Fibroblast of pulmonary artery (primary cell): ENCODE results near the gene GLI1.
"Not testable (repeated sequence)": the region's sequence is repeated elsewhere in the genome, so short reads cannot be mapped to it uniquely, and the experiment has no call there.

Experiments
- DNase-seq: peaks from one replicate; pipeline ENCODE4 v3.0.0-alpha.2; 2010; ENCODE audit warnings: low read depth
- H3K4me3 ChIP-seq: replicated peaks from 2 replicates; pipeline ENCODE4 v1.5.1; 2011; ENCODE audit warnings: low read depth, mild to moderate bottlenecking, control low read depth, low read length, moderate library complexity
- TF ChIP-seq, protein P1 (sequence below): IDR thresholded peaks from 2 replicates; pipeline ENCODE4 v1.5.1; 2011; ENCODE audit warnings: mild to moderate bottlenecking, control low read depth, low read length, inconsistent platforms; ENCODE audit errors: missing control alignments

GLI1 gene

DNA sequence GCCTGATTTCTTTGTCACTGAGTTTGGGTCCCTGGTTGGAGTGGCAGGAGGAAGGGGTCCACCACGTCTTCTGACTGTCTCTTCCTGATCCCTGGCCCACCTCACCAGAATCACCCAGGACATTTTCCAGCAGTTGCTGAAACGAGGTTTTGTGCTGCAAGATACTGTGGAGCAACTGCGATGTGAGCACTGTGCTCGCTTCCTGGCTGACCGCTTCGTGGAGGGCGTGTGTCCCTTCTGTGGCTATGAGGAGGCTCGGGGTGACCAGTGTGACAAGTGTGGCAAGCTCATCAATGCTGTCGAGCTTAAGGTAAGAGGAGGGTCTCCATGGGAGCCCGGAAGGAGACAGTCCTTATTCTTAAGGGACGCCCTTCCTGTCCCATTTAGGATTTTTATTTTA is 40.6 kb downstream of the GLI1 start:
- DNase-seq, result no peak
- no peak overlapping the region for H3K4me3 ChIP-seq
- TF ChIP-seq, protein P1, sequence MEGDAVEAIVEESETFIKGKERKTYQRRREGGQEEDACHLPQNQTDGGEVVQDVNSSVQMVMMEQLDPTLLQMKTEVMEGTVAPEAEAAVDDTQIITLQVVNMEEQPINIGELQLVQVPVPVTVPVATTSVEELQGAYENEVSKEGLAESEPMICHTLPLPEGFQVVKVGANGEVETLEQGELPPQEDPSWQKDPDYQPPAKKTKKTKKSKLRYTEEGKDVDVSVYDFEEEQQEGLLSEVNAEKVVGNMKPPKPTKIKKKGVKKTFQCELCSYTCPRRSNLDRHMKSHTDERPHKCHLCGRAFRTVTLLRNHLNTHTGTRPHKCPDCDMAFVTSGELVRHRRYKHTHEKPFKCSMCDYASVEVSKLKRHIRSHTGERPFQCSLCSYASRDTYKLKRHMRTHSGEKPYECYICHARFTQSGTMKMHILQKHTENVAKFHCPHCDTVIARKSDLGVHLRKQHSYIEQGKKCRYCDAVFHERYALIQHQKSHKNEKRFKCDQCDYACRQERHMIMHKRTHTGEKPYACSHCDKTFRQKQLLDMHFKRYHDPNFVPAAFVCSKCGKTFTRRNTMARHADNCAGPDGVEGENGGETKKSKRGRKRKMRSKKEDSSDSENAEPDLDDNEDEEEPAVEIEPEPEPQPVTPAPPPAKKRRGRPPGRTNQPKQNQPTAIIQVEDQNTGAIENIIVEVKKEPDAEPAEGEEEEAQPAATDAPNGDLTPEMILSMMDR, result no peak

DNA sequence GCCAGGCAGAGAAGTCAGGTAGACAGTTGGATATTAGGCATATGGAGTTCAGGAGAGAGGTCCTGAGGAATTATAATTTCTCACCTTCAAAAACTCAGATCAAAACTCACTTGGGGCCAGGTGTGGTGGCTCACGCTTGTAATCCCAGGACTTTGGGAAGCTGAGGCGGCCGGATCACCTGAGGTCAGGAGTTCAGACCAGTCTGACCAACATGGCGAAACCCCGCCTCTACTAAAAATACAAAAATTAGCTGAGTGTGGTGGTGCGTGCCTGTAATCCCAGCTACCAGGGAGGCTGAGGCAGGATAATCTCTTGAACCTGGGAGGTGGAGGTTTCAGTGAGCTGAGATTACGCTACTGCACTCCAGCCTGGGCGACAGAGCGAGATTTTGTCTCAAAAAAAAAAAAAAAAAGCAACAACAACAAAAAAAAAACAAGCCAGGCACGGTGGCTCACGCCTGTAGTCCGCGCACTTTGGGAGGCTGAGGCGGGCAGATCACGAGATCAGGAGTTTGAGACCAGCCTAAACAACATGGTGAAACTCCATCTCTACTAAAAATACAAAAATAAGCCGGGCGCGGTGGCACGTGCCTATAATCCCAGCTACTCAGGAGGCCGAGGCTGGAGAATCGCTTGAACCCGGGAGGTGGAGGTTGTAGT is 42.9 kb downstream of the GLI1 start:
- not testable (repeated sequence) for DNase-seq, H3K4me3 ChIP-seq

DNA sequence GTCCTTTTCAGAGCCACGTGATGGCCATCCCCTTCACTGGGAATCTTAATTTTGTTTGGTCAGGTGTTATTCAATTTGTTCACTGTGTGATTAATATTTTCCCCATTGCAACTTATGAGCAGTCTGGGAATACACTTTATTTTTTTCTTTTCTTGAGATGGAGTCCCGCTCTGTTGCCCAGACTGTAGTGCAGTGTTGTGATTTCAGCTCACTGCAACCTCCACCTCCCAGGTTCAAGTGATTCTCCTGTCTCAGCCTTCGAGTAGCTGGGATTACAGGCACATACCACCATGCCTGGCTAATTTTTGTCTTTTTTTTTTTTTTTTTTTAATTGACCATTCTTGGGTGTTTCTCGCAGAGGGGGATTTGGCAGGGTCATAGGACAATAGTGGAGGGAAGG is 47.0 kb downstream of the GLI1 start:
- DNase-seq, H3K4me3 ChIP-seq: not testable (repeated sequence)

- not testable (repeated sequence) for H3K4me3 ChIP-seq, DNase-seq
Measured at GRCh38 chr12:57507796-57508195, 48.2 kb downstream of the GLI1 start.

GRCh38 chr12:57511161-57511560 is 51.6 kb downstream of the GLI1 start:
- no peak overlapping the region for H3K4me3 ChIP-seq
- no peak for DNase-seq
- TF ChIP-seq, protein P1, result no peak

- TF ChIP-seq, protein P1, result no peak
- H3K4me3 ChIP-seq, result no peak overlapping the region
- no peak for DNase-seq
Measured at GRCh38 chr12:57511588-57512325, 52.2 kb downstream of the GLI1 start.

- TF ChIP-seq, protein P1, result no peak
- DNase-seq, result no peak
- H3K4me3 ChIP-seq, result no peak overlapping the region
Measured at GRCh38 chr12:57512665-57513064, 53.1 kb downstream of the GLI1 start.

- TF ChIP-seq, protein P1, result no peak
- DNase-seq, result no peak
- no peak overlapping the region for H3K4me3 ChIP-seq
Measured at GRCh38 chr12:57513266-57513665, 53.7 kb downstream of the GLI1 start.

GRCh38 chr12:57513677-57514076 is 54.1 kb downstream of the GLI1 start:
- not testable (repeated sequence) for DNase-seq, H3K4me3 ChIP-seq

DNA sequence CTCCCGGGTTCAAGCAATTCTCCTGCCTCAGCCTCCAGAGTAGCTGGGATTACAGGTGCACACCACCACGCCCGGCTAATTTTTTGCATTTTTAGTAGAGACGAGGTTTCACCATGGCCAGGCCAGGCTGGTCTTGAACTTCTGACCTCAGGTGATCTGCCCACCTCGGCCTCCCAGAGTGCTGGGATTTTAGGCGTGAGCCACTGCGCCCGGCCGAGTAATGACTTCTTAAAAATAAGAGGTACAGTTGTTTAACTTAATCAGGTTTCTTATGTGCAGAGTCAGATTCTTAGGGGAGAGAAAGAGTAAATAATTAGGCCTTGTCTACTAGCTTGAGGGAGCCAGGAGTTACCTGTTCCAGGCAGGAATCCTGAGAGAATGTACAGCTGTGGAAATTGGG is 54.7 kb downstream of the GLI1 start:
- not testable (repeated sequence) for DNase-seq, H3K4me3 ChIP-seq
